PC-9 (cell line): ENCODE results near the gene TSSK2.

ENCODE experiments used
- EZH2 ChIP-seq: fragments of 200-600 bp; sonication (generic); IDR thresholded peaks from 2 replicates; pipeline ENCODE4 v1.8.0; 2017; ENCODE audit warnings: antibody characterized with exemption, low read depth
- TF ChIP-seq, protein P1 (sequence below): fragments of 200-600 bp; sonication (generic); conservative IDR thresholded peaks from 2 replicates; pipeline ENCODE4 v1.6.1; 2017; ENCODE audit warnings: mixed run types, antibody characterized with exemption, mild to moderate bottlenecking, moderate library complexity

DNA sequence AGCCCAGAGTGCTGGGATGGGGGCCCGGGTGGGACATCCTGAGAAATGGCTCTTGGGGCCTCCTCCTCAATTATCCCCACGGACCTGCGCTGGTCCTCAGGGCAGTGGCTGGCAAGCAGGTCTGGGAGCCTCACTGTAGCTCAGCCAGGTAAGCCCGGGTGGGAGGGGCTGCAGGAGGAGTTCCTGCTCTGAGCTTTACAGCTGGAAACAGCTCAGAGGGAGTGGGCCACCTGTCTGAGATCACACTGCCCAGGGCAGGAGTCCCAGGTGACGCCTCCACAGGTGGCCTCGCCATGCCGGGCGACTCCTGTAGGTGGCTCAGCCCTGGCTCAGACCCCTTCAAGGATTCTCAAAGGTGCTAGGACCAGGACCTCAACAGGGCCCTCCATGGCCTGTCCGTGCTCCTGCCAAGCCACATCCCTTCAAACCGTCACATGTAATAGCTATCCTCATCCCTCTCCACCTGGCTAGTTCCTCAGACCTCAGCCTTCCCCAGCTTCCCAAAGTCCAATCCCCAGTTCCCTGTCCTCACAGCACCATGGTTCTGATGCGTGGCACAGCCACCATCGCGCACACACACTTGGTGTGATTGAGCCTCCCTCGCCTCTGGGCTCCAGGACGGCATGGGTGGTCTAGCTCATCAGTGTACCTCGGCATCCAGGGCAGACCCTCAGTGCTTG lies 3.6 kb upstream of the TSSK2 start:
- TF ChIP-seq, protein P1, sequence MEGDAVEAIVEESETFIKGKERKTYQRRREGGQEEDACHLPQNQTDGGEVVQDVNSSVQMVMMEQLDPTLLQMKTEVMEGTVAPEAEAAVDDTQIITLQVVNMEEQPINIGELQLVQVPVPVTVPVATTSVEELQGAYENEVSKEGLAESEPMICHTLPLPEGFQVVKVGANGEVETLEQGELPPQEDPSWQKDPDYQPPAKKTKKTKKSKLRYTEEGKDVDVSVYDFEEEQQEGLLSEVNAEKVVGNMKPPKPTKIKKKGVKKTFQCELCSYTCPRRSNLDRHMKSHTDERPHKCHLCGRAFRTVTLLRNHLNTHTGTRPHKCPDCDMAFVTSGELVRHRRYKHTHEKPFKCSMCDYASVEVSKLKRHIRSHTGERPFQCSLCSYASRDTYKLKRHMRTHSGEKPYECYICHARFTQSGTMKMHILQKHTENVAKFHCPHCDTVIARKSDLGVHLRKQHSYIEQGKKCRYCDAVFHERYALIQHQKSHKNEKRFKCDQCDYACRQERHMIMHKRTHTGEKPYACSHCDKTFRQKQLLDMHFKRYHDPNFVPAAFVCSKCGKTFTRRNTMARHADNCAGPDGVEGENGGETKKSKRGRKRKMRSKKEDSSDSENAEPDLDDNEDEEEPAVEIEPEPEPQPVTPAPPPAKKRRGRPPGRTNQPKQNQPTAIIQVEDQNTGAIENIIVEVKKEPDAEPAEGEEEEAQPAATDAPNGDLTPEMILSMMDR = no peak
- no peak for TF ChIP-seq EZH2
